Stomach smooth muscle (tissue), 2 donors: ENCODE data around the gene MTHFD1L.
"Not testable (repeated sequence)": the region's sequence is repeated elsewhere in the genome, so short reads cannot be mapped to it uniquely, and the experiment has no call there.

ENCODE experiments used
- H3K27ac ChIP-seq: one replicate; pipeline ENCODE4 v1.7.0; 2013; ENCODE audit warnings: mild to moderate bottlenecking, low read length, inconsistent platforms
- H3K27me3 ChIP-seq, 2 donors: one replicate each; pipeline ENCODE4 v1.7.0; 2013; ENCODE audit warnings: low read length in 2 of 2; ENCODE audit not compliant: insufficient read depth in 2 of 2, control insufficient read depth in 1 of 2
- H3K36me3 ChIP-seq, 2 donors: one replicate each; pipeline ENCODE4 v1.7.0; 2013; ENCODE audit warnings: low read length in 2 of 2; ENCODE audit not compliant: control insufficient read depth in 2 of 2, insufficient read depth in 2 of 2
- H3K4me1 ChIP-seq: one replicate; pipeline ENCODE4 v1.7.0; 2013; ENCODE audit warnings: low read length; ENCODE audit not compliant: control insufficient read depth, insufficient read depth
- H3K4me3 ChIP-seq, 2 donors: one replicate each; pipeline ENCODE4 v1.7.0; 2013; ENCODE audit warnings: low read length in 2 of 2
- H3K9ac ChIP-seq, 2 donors: one replicate each; pipeline ENCODE4 v1.7.0; 2013; ENCODE audit warnings: low read length in 2 of 2, mild to moderate bottlenecking in 1 of 2
- H3K9me3 ChIP-seq, 2 donors: one replicate each; pipeline ENCODE4 v1.7.0; 2013; ENCODE audit warnings: low read length in 2 of 2; ENCODE audit not compliant: control insufficient read depth in 2 of 2
- donor health status: healthy.
- donor health status: Pancreatic carcinoma.

MTHFD1L gene

GRCh38 chr6:151043944-151044343 is 178.4 kb downstream of the MTHFD1L start:
- Histone ChIP-seq H3K9ac (no peak overlapping the region), H3K4me3 (no peak overlapping the region), H3K27ac (no peak overlapping the region), H3K36me3 (no peaks in the 10 kb centered on the region), H3K27me3 (no peaks in the 10 kb centered on the region), H3K4me1 (peaks cover 25% of the 10 kb centered on the region), H3K9me3 (no peaks in the 10 kb centered on the region)

GRCh38 chr6:151044465-151045441 is 179.3 kb downstream of the MTHFD1L start:
- no peaks in the 10 kb centered on the region for H3K27me3 ChIP-seq

GRCh38 chr6:151045511-151046222 is 180.2 kb downstream of the MTHFD1L start:
- peak overlapping the region; percentile 24 for H3K27ac ChIP-seq
- peak overlapping the region in 1 of 2 donors; percentile 19 for H3K9ac ChIP-seq
- H3K36me3 ChIP-seq, H3K9me3 ChIP-seq, H3K27me3 ChIP-seq: not testable (repeated sequence)
- peaks cover 24% of the 10 kb centered on the region for H3K4me1 ChIP-seq
- H3K4me3 ChIP-seq, result peak overlapping the region; percentile 48 to 67

More at GRCh38 chr6:151044465-151045441, 179.3 kb downstream of the MTHFD1L start:
- peaks cover 25% of the 10 kb centered on the region for H3K4me1 ChIP-seq
- H3K36me3 ChIP-seq, result no peaks in the 10 kb centered on the region
- H3K4me3 ChIP-seq, result peak overlapping the region; percentile 48 to 67
- peak overlapping the region; percentile 19 to 72 for H3K9ac ChIP-seq
- peak overlapping the region; percentile 66 for H3K27ac ChIP-seq
- H3K9me3 ChIP-seq, result no peaks in the 10 kb centered on the region

- Histone ChIP-seq H3K9ac (no peak overlapping the region), H3K36me3 (no peaks in the 10 kb centered on the region), H3K4me1 (peaks cover 4% of the 10 kb centered on the region), H3K27me3 (no peaks in the 10 kb centered on the region), H3K9me3 (no peaks in the 10 kb centered on the region), H3K4me3 (no peak overlapping the region), H3K27ac (no peak overlapping the region)
These were observed 185.7 kb downstream of the MTHFD1L start for GRCh38 chr6:151051164-151051563.

GRCh38 chr6:151052021-151052646 is 186.6 kb downstream of the MTHFD1L start:
- Histone ChIP-seq H3K9ac (no peak overlapping the region), H3K4me1 (peaks cover 4% of the 10 kb centered on the region)

GRCh38 chr6:151054306-151054705 is 188.8 kb downstream of the MTHFD1L start:
- H3K27ac ChIP-seq, result no peak overlapping the region
- no peak overlapping the region for H3K4me3 ChIP-seq
- H3K27me3 ChIP-seq, result no peaks in the 10 kb centered on the region
- no peaks in the 10 kb centered on the region for H3K36me3 ChIP-seq
- no peaks in the 10 kb centered on the region for H3K9me3 ChIP-seq
- peaks cover 10% of the 10 kb centered on the region for H3K4me1 ChIP-seq
- no peak overlapping the region for H3K9ac ChIP-seq

More at GRCh38 chr6:151052021-151052646, 186.6 kb downstream of the MTHFD1L start:
- no peaks in the 10 kb centered on the region for H3K36me3 ChIP-seq
- no peaks in the 10 kb centered on the region for H3K9me3 ChIP-seq
- H3K27me3 ChIP-seq, result no peaks in the 10 kb centered on the region
- H3K4me3 ChIP-seq, result no peak overlapping the region
- H3K27ac ChIP-seq, result no peak overlapping the region

- H3K27me3 ChIP-seq, result no peaks in the 10 kb centered on the region
- H3K9me3 ChIP-seq, result no peaks in the 10 kb centered on the region
- no peak overlapping the region for H3K9ac ChIP-seq
- H3K4me3 ChIP-seq, result no peak overlapping the region
- H3K36me3 ChIP-seq, result no peaks in the 10 kb centered on the region
- H3K4me1 ChIP-seq, result peaks cover 10% of the 10 kb centered on the region
- H3K27ac ChIP-seq, result no peak overlapping the region
These were observed 190.9 kb downstream of the MTHFD1L start for GRCh38 chr6:151056230-151056907.

- Histone ChIP-seq H3K27me3 (no peaks in the 10 kb centered on the region), H3K4me1 (peaks cover 9% of the 10 kb centered on the region), H3K9me3 (no peaks in the 10 kb centered on the region), H3K27ac (no peak overlapping the region), H3K4me3 (no peak overlapping the region), H3K9ac (no peak overlapping the region), H3K36me3 (no peaks in the 10 kb centered on the region)
These were observed 191.6 kb downstream of the MTHFD1L start for GRCh38 chr6:151057061-151057460.

- H3K36me3 ChIP-seq, result no peaks in the 10 kb centered on the region
- peaks cover 6% of the 10 kb centered on the region for H3K4me1 ChIP-seq
- H3K9me3 ChIP-seq, result no peaks in the 10 kb centered on the region
- no peak overlapping the region for H3K27ac ChIP-seq
- H3K4me3 ChIP-seq, result no peak overlapping the region
- H3K27me3 ChIP-seq, result no peaks in the 10 kb centered on the region
- no peak overlapping the region for H3K9ac ChIP-seq
These were observed 192.7 kb downstream of the MTHFD1L start for GRCh38 chr6:151058021-151058733.
